ENCODE results near the gene IFI27L2.

DNA sequence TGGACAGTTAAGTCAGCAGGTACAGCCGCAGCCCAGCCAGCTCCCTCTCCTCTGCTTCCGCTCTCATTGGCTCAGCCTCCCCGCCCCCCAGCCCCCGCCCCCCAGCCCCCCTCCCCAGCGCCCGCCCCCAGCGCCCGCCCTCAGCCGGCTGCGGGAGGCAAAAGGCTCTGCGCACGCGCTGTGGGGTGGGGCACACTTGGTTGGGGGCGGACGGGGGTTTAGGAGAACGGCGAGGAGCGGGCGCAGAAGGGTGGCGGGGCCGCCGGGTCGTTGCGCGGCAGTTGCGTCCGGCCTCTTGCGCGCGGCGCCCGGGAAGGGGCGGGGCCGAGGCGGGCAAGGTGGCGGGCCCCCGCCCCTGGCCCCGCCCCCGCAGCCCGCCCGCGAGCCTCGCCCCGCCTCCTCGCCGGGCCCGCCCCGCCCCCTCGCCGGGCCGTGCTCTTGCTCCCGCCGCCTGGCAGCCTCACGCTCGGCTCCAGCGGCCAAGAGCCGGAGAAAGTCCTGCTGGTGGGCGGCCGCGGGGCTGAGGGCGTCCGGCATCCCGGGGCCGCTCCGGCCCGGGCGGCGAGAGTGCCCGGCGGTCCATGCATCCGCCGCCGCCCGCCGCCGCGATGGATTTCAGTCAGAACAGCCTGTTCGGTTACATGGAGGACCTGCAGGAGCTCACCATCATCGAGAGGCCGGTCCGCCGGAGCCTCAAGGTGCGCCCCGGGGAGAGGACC is 44.6 kb upstream of the IFI27L2 start, which contains the start of gene PPP4R4:
- TF ChIP-seq, protein P1, sequence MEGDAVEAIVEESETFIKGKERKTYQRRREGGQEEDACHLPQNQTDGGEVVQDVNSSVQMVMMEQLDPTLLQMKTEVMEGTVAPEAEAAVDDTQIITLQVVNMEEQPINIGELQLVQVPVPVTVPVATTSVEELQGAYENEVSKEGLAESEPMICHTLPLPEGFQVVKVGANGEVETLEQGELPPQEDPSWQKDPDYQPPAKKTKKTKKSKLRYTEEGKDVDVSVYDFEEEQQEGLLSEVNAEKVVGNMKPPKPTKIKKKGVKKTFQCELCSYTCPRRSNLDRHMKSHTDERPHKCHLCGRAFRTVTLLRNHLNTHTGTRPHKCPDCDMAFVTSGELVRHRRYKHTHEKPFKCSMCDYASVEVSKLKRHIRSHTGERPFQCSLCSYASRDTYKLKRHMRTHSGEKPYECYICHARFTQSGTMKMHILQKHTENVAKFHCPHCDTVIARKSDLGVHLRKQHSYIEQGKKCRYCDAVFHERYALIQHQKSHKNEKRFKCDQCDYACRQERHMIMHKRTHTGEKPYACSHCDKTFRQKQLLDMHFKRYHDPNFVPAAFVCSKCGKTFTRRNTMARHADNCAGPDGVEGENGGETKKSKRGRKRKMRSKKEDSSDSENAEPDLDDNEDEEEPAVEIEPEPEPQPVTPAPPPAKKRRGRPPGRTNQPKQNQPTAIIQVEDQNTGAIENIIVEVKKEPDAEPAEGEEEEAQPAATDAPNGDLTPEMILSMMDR (conservative IDR thresholded peaks at IDR 0.05), result no peak
- no peak for TF ChIP-seq ZFX (IDR thresholded peaks at IDR 0.05)
